DLD1 (cell line): ENCODE data around the gene PRKCH.

Source experiments
- in situ Hi-C: cut with HindIII; loops from 2 replicates; pipeline ENCODE4 v1.10.0; 2017; ENCODE audit warnings: low sequenced_read_pairs

The PRKCH gene

DNA sequence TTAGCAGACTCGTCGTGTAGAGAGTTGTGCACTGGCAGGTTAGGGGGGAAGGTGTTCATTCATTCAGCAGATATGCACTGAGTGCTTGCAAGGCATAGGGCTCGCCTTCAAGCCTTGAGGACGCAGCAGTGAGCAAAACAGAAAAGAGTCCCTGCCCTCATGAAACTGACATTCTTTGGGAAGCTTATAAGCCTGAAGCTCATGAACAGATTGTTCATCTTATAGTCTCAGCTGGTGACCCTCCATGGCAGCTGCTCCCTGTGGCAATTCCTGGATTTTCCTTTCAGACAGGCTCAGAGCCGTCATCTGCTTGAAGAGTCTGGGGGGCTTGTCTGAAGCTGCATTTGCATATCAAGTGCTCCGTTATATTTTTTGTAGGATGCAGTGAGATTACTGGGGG is 148.4 kb downstream of the PRKCH start:
- in situ Hi-C loops: loop anchor here (5.0 kb wide), 1 partner anchor 368 kb away; no protein-coding TSS in a partner anchor

- in situ Hi-C loops: no loop called here
Observed at GRCh38 chr14:61470261-61470960, 149.0 kb downstream of the PRKCH start.

DNA sequence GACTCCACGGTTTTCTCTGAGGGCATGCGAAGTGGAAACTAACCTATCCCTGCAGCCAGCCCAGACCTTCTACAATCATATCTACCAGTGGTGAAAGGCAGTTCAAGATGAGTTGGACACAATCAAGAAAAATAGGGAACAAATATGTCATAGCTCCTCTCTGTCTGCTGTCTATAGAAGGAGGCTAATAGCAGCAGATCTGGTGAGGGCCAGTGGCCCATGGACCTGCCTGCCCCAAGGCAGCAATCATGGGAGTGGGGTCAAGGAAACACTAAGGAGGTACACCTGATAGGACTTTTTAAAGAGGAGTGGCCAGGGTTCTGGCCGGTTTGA is 149.5 kb downstream of the PRKCH start:
- in situ Hi-C loops: no loop called here

DNA sequence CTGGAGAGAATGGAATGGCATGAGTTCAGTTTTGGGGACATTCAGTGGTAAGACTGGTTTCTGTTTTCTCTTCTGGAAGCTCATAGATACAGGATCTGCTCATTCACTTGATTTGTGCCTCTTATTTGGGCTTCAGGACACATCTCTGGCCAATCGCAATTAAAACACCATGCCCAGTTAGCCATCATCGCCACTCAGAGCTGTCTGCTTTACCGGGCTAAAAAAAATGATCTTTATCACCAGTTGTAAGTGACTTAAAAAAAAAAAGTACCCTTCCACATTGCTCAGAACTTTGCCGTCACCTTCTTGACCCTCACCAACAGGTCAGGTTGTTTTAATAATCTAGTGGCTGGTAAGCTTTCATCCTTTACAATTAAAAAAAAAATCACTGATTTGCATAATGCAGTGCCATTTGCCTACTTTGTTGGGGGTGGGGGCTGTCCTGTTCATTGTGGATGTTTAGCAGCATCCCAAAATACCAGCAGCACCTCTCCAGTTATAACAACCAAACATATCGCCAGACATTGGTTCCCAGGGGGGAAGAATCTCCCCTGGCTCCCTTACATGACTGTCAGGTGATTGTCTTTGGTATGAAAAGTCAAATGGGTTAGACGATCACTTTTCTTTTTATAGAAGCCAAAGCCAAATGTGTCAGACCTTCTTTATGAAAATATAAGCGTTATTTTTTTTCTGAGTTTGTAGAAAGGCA is 150.1 kb downstream of the PRKCH start:
- in situ Hi-C loops: no loop called here

- in situ Hi-C loops: no loop called here
Observed at GRCh38 chr14:61472011-61472672, 150.8 kb downstream of the PRKCH start.

DNA sequence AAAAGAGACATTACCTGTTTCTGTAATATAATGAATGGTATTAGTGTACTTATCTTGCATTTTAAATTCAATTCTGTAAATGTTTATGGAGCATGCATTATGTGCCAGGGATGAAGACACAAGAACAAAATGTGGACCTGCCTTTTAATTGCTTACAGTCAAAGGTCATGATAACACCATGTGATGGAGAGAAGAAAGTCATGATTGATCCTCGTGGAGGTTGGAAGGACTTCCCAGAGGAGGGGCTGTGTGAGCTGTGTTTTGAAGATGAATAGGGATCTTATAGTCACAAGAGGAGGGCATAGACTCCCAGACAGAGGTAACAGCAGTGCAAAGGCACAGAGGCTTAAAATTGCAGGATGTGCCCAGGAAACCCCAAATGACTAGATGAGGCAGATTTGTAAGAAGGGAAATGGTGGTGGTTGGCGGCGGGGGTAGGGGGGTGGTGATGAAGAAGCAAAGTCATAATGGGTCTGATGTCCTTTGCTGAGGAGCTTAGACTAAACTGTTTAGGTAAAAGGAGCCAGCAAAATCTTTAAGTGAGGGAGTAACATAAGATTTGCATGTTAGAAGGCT is 151.5 kb downstream of the PRKCH start:
- in situ Hi-C loops: no loop called here

DNA sequence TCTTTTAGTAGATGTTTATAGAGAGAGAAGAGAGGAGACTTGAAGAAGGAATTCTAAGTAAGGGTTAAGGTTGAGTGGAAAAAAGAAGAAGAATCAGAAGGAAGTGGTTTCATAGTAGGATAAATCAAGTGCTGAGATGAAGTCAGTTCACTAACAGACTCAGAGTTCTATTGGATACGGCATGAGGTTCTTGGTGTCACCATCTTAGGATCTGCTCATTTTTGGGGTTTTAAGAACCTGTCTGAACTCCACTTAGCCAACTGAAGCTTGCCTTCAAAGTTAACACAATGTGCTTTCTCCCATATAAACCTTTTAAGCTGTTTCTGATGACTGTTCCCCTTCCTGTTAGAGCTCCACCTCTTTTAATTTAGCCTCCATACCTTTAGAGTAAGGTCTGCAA is 152.6 kb downstream of the PRKCH start:
- in situ Hi-C loops: no loop called here

GRCh38 chr14:61474701-61475100 is 153.3 kb downstream of the PRKCH start:
- in situ Hi-C loops: loop anchor here (25.0 kb wide), 1 partner anchor 263 kb away; no protein-coding TSS in a partner anchor

GRCh38 chr14:61475316-61475715 is 153.9 kb downstream of the PRKCH start:
- in situ Hi-C loops: loop anchor here (25.0 kb wide), 1 partner anchor 262 kb away; no protein-coding TSS in a partner anchor

DNA sequence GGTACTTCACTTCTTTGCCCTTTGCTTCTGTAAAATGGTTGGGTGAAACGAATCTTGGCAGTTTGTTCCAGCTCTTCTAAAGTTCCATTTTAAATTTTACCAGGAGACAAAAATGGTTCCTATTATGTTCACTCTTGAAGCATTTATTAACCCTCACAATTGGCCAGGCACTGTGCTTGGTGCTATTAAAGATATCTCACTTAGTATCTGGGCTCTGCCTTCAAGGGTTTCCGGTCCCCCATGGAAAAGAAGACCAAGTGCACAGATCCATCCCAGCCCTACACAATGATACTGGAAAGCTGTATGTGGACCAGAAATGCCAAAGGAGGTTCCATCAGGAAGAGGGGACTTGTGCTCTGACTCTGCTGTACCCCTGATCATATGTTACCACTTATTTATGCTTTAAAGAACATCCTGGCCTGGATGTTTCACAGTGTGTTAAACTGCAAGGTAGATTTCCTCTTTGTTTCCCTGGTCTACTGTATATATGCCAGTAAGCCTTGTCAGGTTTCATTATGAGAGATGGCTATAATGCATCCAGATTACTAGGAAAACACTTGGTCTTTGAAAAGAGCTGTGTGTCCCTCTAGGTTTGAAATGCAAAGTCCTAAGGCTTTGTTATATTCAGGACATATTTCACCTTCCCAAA is 154.8 kb downstream of the PRKCH start:
- in situ Hi-C loops: loop anchor here (25.0 kb wide), 1 partner anchor 261 kb away; no protein-coding TSS in a partner anchor

GRCh38 chr14:61476754-61477410 is 155.5 kb downstream of the PRKCH start:
- in situ Hi-C loops: loop anchor here (25.0 kb wide), 1 partner anchor 260 kb away; no protein-coding TSS in a partner anchor

DNA sequence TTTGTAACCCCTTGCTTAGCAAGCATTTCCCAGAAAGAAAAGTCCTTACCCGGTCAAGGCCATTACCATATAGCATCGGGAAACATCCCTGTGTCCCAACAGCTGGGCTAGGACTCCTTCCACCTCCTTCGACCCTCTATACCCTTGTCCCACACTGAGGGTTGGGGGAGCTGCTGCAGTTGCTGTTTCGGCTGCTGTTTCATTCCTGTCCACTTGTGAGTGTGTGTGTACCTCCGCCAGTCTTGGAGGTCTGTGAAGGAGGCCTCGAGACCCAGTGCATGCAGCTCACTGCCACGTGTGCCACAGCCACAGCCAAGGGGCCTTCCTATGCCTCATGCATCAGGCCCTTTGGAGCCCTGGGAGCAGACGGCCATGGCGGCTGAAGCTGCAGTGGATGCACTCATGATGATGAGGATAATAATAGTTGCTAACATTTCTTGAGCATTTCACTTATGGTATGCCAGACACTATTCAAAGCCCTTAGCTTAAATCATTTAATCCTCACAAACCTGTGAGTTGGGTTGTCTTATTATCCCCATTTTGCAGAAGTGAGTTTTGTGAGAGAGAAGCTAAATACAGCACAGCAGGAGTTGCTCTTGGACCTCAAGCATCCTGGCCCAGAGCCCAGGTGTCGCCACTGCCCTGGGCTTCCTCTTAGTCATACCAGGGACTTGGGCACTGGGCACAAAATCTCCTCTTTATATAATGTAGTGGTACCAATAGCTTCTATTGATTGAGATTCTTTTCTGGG is 156.5 kb downstream of the PRKCH start:
- in situ Hi-C loops: loop anchor here (25.0 kb wide), 1 partner anchor 259 kb away; no protein-coding TSS in a partner anchor

GRCh38 chr14:61478971-61479473 is 157.6 kb downstream of the PRKCH start:
- in situ Hi-C loops: loop anchor here (25.0 kb wide), 1 partner anchor 258 kb away; no protein-coding TSS in a partner anchor

GRCh38 chr14:61479746-61480502 is 158.5 kb downstream of the PRKCH start:
- in situ Hi-C loops: loop anchor here (25.0 kb wide), 1 partner anchor 257 kb away; no protein-coding TSS in a partner anchor

DNA sequence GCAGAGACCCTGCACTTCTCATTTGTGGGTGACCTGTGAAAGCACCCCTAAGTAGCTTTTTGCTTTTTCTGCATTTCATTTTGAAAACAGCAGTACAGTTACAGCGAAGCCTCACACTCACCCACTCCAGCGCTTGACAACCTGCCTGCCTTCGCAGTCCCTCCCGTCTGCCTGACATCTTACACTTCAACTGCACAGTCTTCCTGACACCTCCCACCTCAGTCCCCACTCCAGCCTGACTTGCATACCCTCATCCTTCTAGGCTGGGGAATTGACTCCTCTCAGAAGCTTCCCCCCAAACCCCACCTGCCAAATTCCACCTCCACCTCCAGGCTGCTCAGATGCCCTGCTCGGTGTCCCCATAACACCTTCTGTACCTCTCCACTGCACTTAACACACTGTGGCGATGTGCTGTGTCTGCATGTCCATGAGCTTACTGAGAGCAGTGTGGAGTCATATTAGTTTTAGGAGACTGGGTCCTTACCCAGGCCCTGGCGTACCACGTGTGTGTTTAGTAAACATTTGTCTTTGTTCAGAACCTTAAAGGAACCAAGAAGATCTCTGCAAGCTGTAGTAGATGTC is 159.4 kb downstream of the PRKCH start:
- in situ Hi-C loops: loop anchor here (25.0 kb wide), 1 partner anchor 257 kb away; no protein-coding TSS in a partner anchor

GRCh38 chr14:61481701-61482100 is 160.3 kb downstream of the PRKCH start:
- in situ Hi-C loops: loop anchor here (25.0 kb wide), 1 partner anchor 256 kb away; no protein-coding TSS in a partner anchor

GRCh38 chr14:61482348-61483206 is 161.2 kb downstream of the PRKCH start:
- in situ Hi-C loops: loop anchor here (25.0 kb wide), 1 partner anchor 255 kb away; no protein-coding TSS in a partner anchor
